H9 (cell line): Measurements from ENCODE around the gene PDHB. TPM values are rescaled to one million over a fixed set of nuclear protein-coding genes. Genes with fewer than 3 reads are reported as not detected.

ENCODE experiments used
- DNase-seq: peaks from one replicate; pipeline ENCODE4 v3.0.0-alpha.2; 2017
- H2AFZ ChIP-seq: one replicate; pipeline ENCODE4 v1.6.1; 2013; ENCODE audit warnings: mild to moderate bottlenecking, low read length, control low read depth, moderate library complexity
- H2AK5ac ChIP-seq: 2 replicates; pipeline ENCODE4 v1.6.1; 2013; ENCODE audit warnings: low read length, control low read depth, mixed read lengths; ENCODE audit not compliant: insufficient read length
- H2BK120ac ChIP-seq: one replicate; pipeline ENCODE4 v1.6.1; 2013; ENCODE audit warnings: low read depth, mild to moderate bottlenecking, low read length, control low read depth, inconsistent platforms; ENCODE audit not compliant: poor library complexity, severe bottlenecking
- H2BK12ac ChIP-seq: 2 replicates; pipeline ENCODE4 v1.6.1; 2013; ENCODE audit warnings: low read length, control low read depth, mixed read lengths, low read depth; ENCODE audit not compliant: insufficient read length
- H2BK15ac ChIP-seq: 2 replicates; pipeline ENCODE4 v1.6.1; 2013; ENCODE audit warnings: low read depth, low read length, control low read depth
- H2BK20ac ChIP-seq: one replicate; pipeline ENCODE4 v1.6.1; 2013; ENCODE audit warnings: low read depth, mild to moderate bottlenecking, low read length, control low read depth, inconsistent platforms; ENCODE audit not compliant: poor library complexity, severe bottlenecking
- H2BK5ac ChIP-seq: 2 replicates; pipeline ENCODE4 v1.6.1; 2013; ENCODE audit warnings: low read length, control low read depth, mixed read lengths; ENCODE audit not compliant: insufficient read length
- H3K14ac ChIP-seq: 2 replicates; pipeline ENCODE4 v1.6.1; 2013; ENCODE audit warnings: low read length, control low read depth; ENCODE audit not compliant: insufficient read depth
- H3K18ac ChIP-seq: 2 replicates; pipeline ENCODE4 v1.6.1; 2013; ENCODE audit warnings: low read depth, mild to moderate bottlenecking, mixed read lengths, low read length, control low read depth; ENCODE audit not compliant: insufficient read length
- H3K23ac ChIP-seq: 2 replicates; pipeline ENCODE4 v1.6.1; 2013; ENCODE audit warnings: low read length, control low read depth, mixed read lengths, low read depth; ENCODE audit not compliant: insufficient read length
- H3K23me2 ChIP-seq: 2 replicates; pipeline ENCODE4 v1.6.1; 2013; ENCODE audit warnings: low read depth, mild to moderate bottlenecking, mixed read lengths, low read length, control low read depth; ENCODE audit not compliant: insufficient read length, poor library complexity, severe bottlenecking
- H3K27ac ChIP-seq: 2 replicates; pipeline ENCODE4 v1.5.1; 2013; ENCODE audit warnings: low read length, control low read depth, mixed read lengths, low read depth; ENCODE audit not compliant: insufficient read length
- H3K27me3 ChIP-seq: 2 replicates; pipeline ENCODE4 v1.6.1; 2013; ENCODE audit warnings: low read length, control low read depth, inconsistent platforms; ENCODE audit not compliant: insufficient read depth
- H3K4ac ChIP-seq: 2 replicates; pipeline ENCODE4 v1.6.1; 2013; ENCODE audit warnings: low read depth, mild to moderate bottlenecking, control low read depth, inconsistent platforms, low read length, moderate library complexity
- H3K4me1 ChIP-seq: 2 replicates; pipeline ENCODE4 v1.6.1; 2013; ENCODE audit warnings: low read length, control low read depth, inconsistent platforms; ENCODE audit not compliant: insufficient read depth
- H3K4me2 ChIP-seq: 2 replicates; pipeline ENCODE4 v1.6.1; 2013; ENCODE audit warnings: low read length, control low read depth, mixed read lengths; ENCODE audit not compliant: insufficient read length, insufficient read depth
- H3K56ac ChIP-seq: 2 replicates; pipeline ENCODE4 v1.6.1; 2013; ENCODE audit warnings: low read depth, mild to moderate bottlenecking, mixed read lengths, low read length, control low read depth; ENCODE audit not compliant: insufficient read length
- H3K79me1 ChIP-seq: 2 replicates; pipeline ENCODE4 v1.6.1; 2013; ENCODE audit warnings: low read depth, mild to moderate bottlenecking, moderate library complexity, low read length, control low read depth, inconsistent platforms; ENCODE audit not compliant: insufficient read depth, poor library complexity, severe bottlenecking
- H3K79me2 ChIP-seq: 2 replicates; pipeline ENCODE4 v1.6.1; 2013; ENCODE audit warnings: low read length, control low read depth, inconsistent platforms; ENCODE audit not compliant: insufficient read depth
- H3K9ac ChIP-seq: 2 replicates; pipeline ENCODE4 v1.6.1; 2013; ENCODE audit warnings: low read length, control low read depth, mixed read lengths; ENCODE audit not compliant: insufficient read length; ENCODE audit errors: extremely low read depth
- H3K9me3 ChIP-seq: one replicate; pipeline ENCODE4 v1.6.1; 2013; ENCODE audit warnings: low read depth, low read length, inconsistent platforms; ENCODE audit not compliant: control insufficient read depth
- H3T11ph ChIP-seq: one replicate; pipeline ENCODE4 v1.6.1; 2013; ENCODE audit warnings: mild to moderate bottlenecking, low read length, control low read depth, inconsistent platforms
- H4K20me1 ChIP-seq: one replicate; pipeline ENCODE4 v1.6.1; 2013; ENCODE audit not compliant: control insufficient read depth, insufficient read length, insufficient read depth
- H4K5ac ChIP-seq: 2 replicates; pipeline ENCODE4 v1.6.1; 2013; ENCODE audit warnings: low read depth, mild to moderate bottlenecking, mixed read lengths, low read length, control low read depth; ENCODE audit not compliant: insufficient read length
- H4K8ac ChIP-seq: replicated peaks from 2 replicates; pipeline ENCODE4 v1.6.1; 2013; ENCODE audit warnings: low read length, control low read depth, mixed read lengths, low read depth; ENCODE audit not compliant: insufficient read length
- H4K91ac ChIP-seq: 2 replicates; pipeline ENCODE4 v1.6.1; 2013; ENCODE audit warnings: low read depth, mild to moderate bottlenecking, moderate library complexity, mixed read lengths, low read length, control low read depth; ENCODE audit not compliant: insufficient read length
- H3K27ac Mint-ChIP-seq, 3 experiments: 2 replicates in 2 of 3; 3 replicates in 1 of 3; pipeline ENCODE4 v1.8.0; 2020 to 2021; ENCODE audit warnings: mixed read lengths in 3 of 3, mild to moderate bottlenecking in 1 of 3, moderate library complexity in 1 of 3
- H3K27me3 Mint-ChIP-seq: 2 replicates; pipeline ENCODE4 v1.8.0; 2021; ENCODE audit warnings: low read depth, mild to moderate bottlenecking, moderate library complexity, mixed read lengths
- H3K36me3 Mint-ChIP-seq, 3 experiments: 2 replicates in 2 of 3; 3 replicates in 1 of 3; pipeline ENCODE4 v1.8.0; 2020 to 2021; ENCODE audit warnings: low read depth in 3 of 3, mixed read lengths in 3 of 3; ENCODE audit not compliant: insufficient read depth in 1 of 3
- H3K4me1 Mint-ChIP-seq, 2 experiments: 2 replicates each; pipeline ENCODE4 v1.8.0; 2020; ENCODE audit warnings: mixed read lengths in 2 of 2
- H3K4me3 Mint-ChIP-seq, 2 experiments: 2 replicates in 1 of 2; 3 replicates in 1 of 2; pipeline ENCODE4 v1.8.0; 2020 to 2021; ENCODE audit warnings: mild to moderate bottlenecking in 2 of 2, mixed read lengths in 2 of 2, moderate library complexity in 1 of 2
- H3K9me3 Mint-ChIP-seq, 2 experiments: 2 replicates in 1 of 2; 3 replicates in 1 of 2; pipeline ENCODE4 v1.8.0; 2020; ENCODE audit warnings: mild to moderate bottlenecking in 2 of 2, mixed read lengths in 2 of 2, moderate library complexity in 1 of 2
- CTCF ChIP-seq: fragments of 200-600 bp; sonication (generic); conservative IDR thresholded peaks from 3 replicates; pipeline ENCODE4 v1.8.0; 2021; ENCODE audit warnings: antibody characterized with exemption, mild to moderate bottlenecking
- WGBS: extraction: QIAGEN DNeasy Blood & Tissue Kit; methylation state at CpG from one replicate; pipeline ENCODE4 v1.1.7; 2013; ENCODE audit warnings: missing lambda C conversion rate, low lambda C conversion rate, mixed read lengths; ENCODE audit not compliant: insufficient read length; ENCODE audit errors: extremely low coverage; 5-methylcytosine and 5-hydroxymethylcytosine counted together
- total RNA-seq: library from RNA; stranded (reverse); gene quantifications from 2 replicates; pipeline ENCODE4 v1.2.1, GENCODE V29; 2021

Gene PDHB
- total RNA-seq, 1 experiment from 2014 or later: 132 TPM

- no peak overlapping the region for H3T11ph ChIP-seq
- H3K27ac ChIP-seq: peak overlapping the region; percentile 57
- H2AK5ac ChIP-seq: no peak overlapping the region
- no peak overlapping the region for H3K9ac ChIP-seq
- H3K9me3 ChIP-seq: no peaks in the 10 kb centered on the region
- peak overlapping the region in 1 of 2 experiments; percentile 6; a peak in 1 of 5 replicates for H3K4me3 Mint-ChIP-seq
- no peaks in the 10 kb centered on the region for H3K23me2 ChIP-seq
- peak overlapping the region; percentile 91 to 97 (median 96) for H3K27ac Mint-ChIP-seq
- DNase-seq: peak; percentile 85
- peak overlapping the region; percentile 41 for H4K8ac ChIP-seq
- H2BK120ac ChIP-seq: no peak overlapping the region
- no CpG with 5 or more reads among the region's 18 CpGs for WGBS
- H3K9me3 Mint-ChIP-seq: no peaks in the 10 kb centered on the region
- no peak overlapping the region for H3K4ac ChIP-seq
- no peak overlapping the region for H2BK5ac ChIP-seq
- no peaks in the 10 kb centered on the region for H3K27me3 ChIP-seq
- no peak overlapping the region for H2BK12ac ChIP-seq
- no peak overlapping the region for H3K14ac ChIP-seq
- no peak overlapping the region for H3K23ac ChIP-seq
- H4K91ac ChIP-seq: no peak overlapping the region
- peak overlapping the region; percentile 45 for H2BK20ac ChIP-seq
- no peak overlapping the region; the same call in 1 of the 2 replicates for H2BK15ac ChIP-seq
- H3K79me2 ChIP-seq: no peaks in the 10 kb centered on the region
- peak overlapping the region; percentile 98 for H2AFZ ChIP-seq
- H3K79me1 ChIP-seq: no peaks in the 10 kb centered on the region
- H4K5ac ChIP-seq: no peak overlapping the region
- TF ChIP-seq CTCF: peak; percentile 91
- peaks cover 11 to 12% of the 10 kb centered on the region in 2 experiments for H3K4me1 Mint-ChIP-seq
- H3K36me3 Mint-ChIP-seq: no peaks in the 10 kb centered on the region
- H3K56ac ChIP-seq: no peak overlapping the region
- no peaks in the 10 kb centered on the region for H3K27me3 Mint-ChIP-seq
- peaks cover 5% of the 10 kb centered on the region; the same call in 1 of the 2 replicates for H3K4me1 ChIP-seq
- no peaks in the 10 kb centered on the region for H4K20me1 ChIP-seq
- no peak overlapping the region for H3K18ac ChIP-seq
- H3K4me2 ChIP-seq: peak overlapping the region; percentile 55
Measured at GRCh38 chr3:58463181-58463941, 29.7 kb upstream of the PDHB start.
